K562 (cell line): ENCODE data around the gene FGF23. TPM values are rescaled to one million over a fixed set of nuclear protein-coding genes. Genes with fewer than 3 reads are reported as not detected.

ENCODE experiments used
- ATAC-seq: fragments of 200-7000 bp; cut with Tn5 transposase; 3 replicates; pipeline ENCODE4 v1.9.1; 2020; ENCODE audit warnings: moderate library complexity
- BruUV-seq: library from RNA; stranded (reverse); fragments of 400-500 nt; replicated peaks from 2 replicates; lab custom pipeline; 2021; lab: Mats Ljungman, UMichigan
- CTCF ChIA-PET: fragments of 300-600 bp; formaldehyde crosslinking; extraction: SDS; loops from one replicate; lab custom pipeline; 2021; ENCODE audit warnings: low intra/inter-chr PET ratio; lab: Yijun Ruan, JAX
- POLR2A ChIA-PET: fragments of 300-600, 350-650 bp; sonication (Branson Sonifier 250); formaldehyde crosslinking; extraction: SDS; loops from one replicate; lab custom pipeline; 2021; ENCODE audit warnings: antibody characterized with exemption, inconsistent platforms; lab: Yijun Ruan, JAX
- DNase-seq, 4 experiments: peaks; one replicate each; pipeline versions ENCODE4 v3.0.0 to v3.0.0-alpha.2; 2011 to 2018; ENCODE audit warnings: low spot score in 3 of 4, mixed read lengths in 3 of 4; ENCODE audit errors: extremely low read depth in 1 of 4
- FAIRE-seq: peaks from 2 replicates; lab custom pipeline; 2011; peaks lifted over from hg19 to GRCh38; lab: Jason Lieb, UNC
- H2AFZ ChIP-seq: 2 replicates; pipeline ENCODE4 v1.6.0; 2011; ENCODE audit warnings: low read depth, low read length, control low read depth, inconsistent platforms
- H3K27ac ChIP-seq: fragments of 200-600 bp; 3 replicates; pipeline ENCODE4 v1.8.0; 2011; ENCODE audit warnings: low read depth, mild to moderate bottlenecking, control low read depth, inconsistent platforms, low read length, moderate library complexity, mixed read lengths; ENCODE audit errors: extremely low read depth
- H3K27me3 ChIP-seq, 2 experiments: fragments of 300-600 bp in 1 of 2; 2 replicates in 1 of 2; 3 replicates in 1 of 2; pipeline versions ENCODE4 v1.6.0 to v1.8.0; 2011; ENCODE audit warnings: inconsistent platforms in 2 of 2, low read length in 2 of 2, mild to moderate bottlenecking in 1 of 2, mixed read lengths in 1 of 2, moderate library complexity in 1 of 2; ENCODE audit not compliant: control insufficient read depth in 2 of 2, insufficient read depth in 2 of 2
- H3K36me3 ChIP-seq: fragments of 300-600 bp; 3 replicates; pipeline ENCODE4 v1.8.0; 2011; ENCODE audit warnings: mild to moderate bottlenecking, low read length, inconsistent platforms; ENCODE audit not compliant: control insufficient read depth, insufficient read depth
- H3K4me1 ChIP-seq, 2 experiments: fragments of 200-600 bp in 1 of 2; replicated peaks in 1 of 2; 2 replicates in 1 of 2; 3 replicates in 1 of 2; pipeline versions ENCODE4 v1.5.1 to v1.8.0; 2011; ENCODE audit warnings: inconsistent platforms in 2 of 2, low read length in 2 of 2, mild to moderate bottlenecking in 1 of 2, mixed read lengths in 1 of 2, moderate library complexity in 1 of 2; ENCODE audit not compliant: control insufficient read depth in 2 of 2, insufficient read depth in 2 of 2
- H3K4me2 ChIP-seq: 2 replicates; pipeline ENCODE4 v1.6.1; 2011; ENCODE audit warnings: low read length, control low read depth, inconsistent platforms, mixed read lengths; ENCODE audit not compliant: insufficient read depth
- H3K4me3 ChIP-seq: fragments of 200-600 bp; sonication (generic), shearing (Covaris generic); 2 replicates; pipeline ENCODE4 v1.5.1; 2016; ENCODE audit warnings: control low read depth, inconsistent platforms
- H3K79me2 ChIP-seq: fragments of 200-600 bp; 3 replicates; pipeline ENCODE4 v1.8.0; 2011; ENCODE audit warnings: low read length, inconsistent platforms; ENCODE audit not compliant: control insufficient read depth, insufficient read depth
- H3K9ac ChIP-seq, 2 experiments: 2 replicates each; pipeline versions ENCODE4 v1.6.0 to v1.6.1; 2011; ENCODE audit warnings: low read depth in 2 of 2, low read length in 2 of 2, control low read depth in 1 of 2, inconsistent platforms in 1 of 2, mild to moderate bottlenecking in 1 of 2, mixed read lengths in 1 of 2; ENCODE audit not compliant: insufficient read depth in 1 of 2
- H3K9me1 ChIP-seq: one replicate; pipeline ENCODE4 v1.6.0; 2011; ENCODE audit warnings: inconsistent platforms, mild to moderate bottlenecking, low read length, moderate library complexity; ENCODE audit not compliant: control insufficient read depth, insufficient read depth
- H3K9me3 ChIP-seq: replicated peaks from 2 replicates; pipeline ENCODE4 v1.5.1; 2011; ENCODE audit warnings: low read depth, low read length, inconsistent platforms; ENCODE audit not compliant: control insufficient read depth, insufficient read depth
- H4K20me1 ChIP-seq: replicated peaks from 2 replicates; pipeline ENCODE4 v1.6.1; 2011; ENCODE audit warnings: low read length, inconsistent platforms, mixed read lengths; ENCODE audit not compliant: control insufficient read depth, insufficient read depth
- CBX8 ChIP-seq: fragments of 200-600 bp; sonication (generic); IDR thresholded peaks from 2 replicates; pipeline ENCODE4 v1.6.1; 2012; ENCODE audit warnings: borderline replicate concordance, mixed run types, low read depth, mild to moderate bottlenecking, moderate library complexity, mixed read lengths, low read length, control low read depth, inconsistent platforms; ENCODE audit not compliant: poor library complexity, severe bottlenecking; ENCODE audit errors: extremely low read depth
- GTF2F1 ChIP-seq: IDR thresholded peaks from 2 replicates; pipeline ENCODE4 v1.6.1; 2011; ENCODE audit warnings: low read depth, low read length, improper control_type of control experiment
- JUN ChIP-seq, 2 experiments: sonication (generic) in 1 of 2; formaldehyde crosslinking in 1 of 2; IDR thresholded peaks; 2 replicates each; pipeline versions ENCODE4 v1.6.1 to v1.8.0; 2012 to 2022; ENCODE audit warnings: borderline replicate concordance in 2 of 2, mild to moderate bottlenecking in 2 of 2, improper control_type of control experiment in 1 of 2, low read depth in 1 of 2, low read length in 1 of 2, missing genetic modification reagents in 1 of 2
- LEF1 ChIP-seq: fragments of 450-650 bp; IDR thresholded peaks from 2 replicates; pipeline ENCODE4 v1.6.1; 2016; ENCODE audit warnings: mild to moderate bottlenecking
- POLR2G ChIP-seq: fragments of 200-400 bp; formaldehyde crosslinking; IDR thresholded peaks from 2 replicates; pipeline ENCODE4 v1.6.1; 2017; ENCODE audit warnings: low read depth, mild to moderate bottlenecking, antibody characterized with exemption, low read length, moderate library complexity
- SAFB ChIP-seq: fragments of 200-400 bp; formaldehyde crosslinking; IDR thresholded peaks from 2 replicates; pipeline ENCODE4 v1.6.1; 2017; ENCODE audit warnings: low read depth, low read length, borderline replicate concordance
- ZSCAN32 ChIP-seq: fragments of 450-650 bp; formaldehyde crosslinking; IDR thresholded peaks from 2 replicates; pipeline ENCODE4 v1.4.0; 2020; ENCODE audit warnings: mild to moderate bottlenecking, moderate library complexity
- WGBS: fragments of 100-300 bp; shearing (Covaris generic); methylation state at CpG from one replicate; pipeline ENCODE4 v1.1.6; 2016; ENCODE audit warnings: low coverage, mixed read lengths; ENCODE audit not compliant: insufficient coverage; ENCODE audit errors: missing lambda C conversion rate; 5-methylcytosine and 5-hydroxymethylcytosine counted together
- in situ Hi-C: fragments of 300-500 bp; cut with MboI; formaldehyde crosslinking; loops from 4 replicates; pipeline ENCODE4 v1.15.0; 2018; ENCODE audit warnings: inconsistent platforms, mixed read lengths
- intact Hi-C: fragments of 100-400 bp; cut with micrococcal nuclease; formaldehyde crosslinking; loops from 2 replicates; pipeline ENCODE4 v1.14.2; 2022
- polyA plus RNA-seq, 8 experiments: library from polyadenylated mRNA; depleted of rRNA in 4 of 8; stranded (reverse) in 5 of 8; unstranded in 3 of 8; fragments of >200 nt; fragmentation: Nextera tagmentation in 2 of 8; fragmentation: Illumina TruSeq in 1 of 8; extraction: Ambion mirVana in 2 of 8; extraction: Trizol in 1 of 8; gene quantifications; 2 replicates each; pipeline versions ENCODE4 v1.2.1 to v1.2.3, GENCODE V29; 2011 to 2014; ENCODE audit warnings: inconsistent platforms in 1 of 8, missing spikeins in 1 of 8
- total RNA-seq, 7 experiments: library from RNA; depleted of rRNA in 6 of 7; stranded (reverse); fragments of >200 nt in 6 of 7; fragmentation: Illumina TruSeq in 2 of 7; extraction: Trizol in 2 of 7; gene quantifications; 2 replicates each; pipeline versions ENCODE4 v1.2.1 to v1.2.3, GENCODE V29; 2011 to 2021; ENCODE audit warnings: low replicate concordance in 1 of 7

The FGF23 gene
- total and polyA plus RNA-seq, 9 of the 15 experiments (the other 6 are each of a cell fraction or from before 2014, with no cell fraction given): 0.38 TPM; not detected in 8

- POLR2A ChIA-PET: no interaction called here
- H3K4me2 ChIP-seq: no peak overlapping the region
- no peak for ATAC-seq
Observed at GRCh38 chr12:4323396-4323795, 56.1 kb downstream of the FGF23 start.

GRCh38 chr12:4322726-4323125, 56.8 kb downstream of the FGF23 start:
- Histone ChIP-seq H3K9me1 (no peaks in the 10 kb centered on the region), H3K4me1 (peaks cover 4 to 10% of the 10 kb centered on the region in 2 experiments; a peak in 3 of 5 replicates), H3K4me3 (no peak overlapping the region), H3K36me3 (no peaks in the 10 kb centered on the region), H3K9me3 (no peaks in the 10 kb centered on the region), H3K27ac (no peak overlapping the region), H3K27me3 (peaks cover 0 to 4% of the 10 kb centered on the region in 2 experiments; a peak in 1 of 5 replicates), H3K4me2 (no peak overlapping the region), H3K79me2 (no peaks in the 10 kb centered on the region), H3K9ac (no peak overlapping the region)
- intact Hi-C loops (no loop called here), in situ Hi-C loops (no loop called here)
- BruUV-seq: no TSS peak
- no peak for ATAC-seq
- no peak for DNase-seq
- ChIA-PET POLR2A (interaction anchor here (0.8 kb wide), 1 partner anchor 1840 kb away, joined by 3 read pairs; no protein-coding TSS in a partner anchor), CTCF (no interaction called here)
- WGBS: 9% methylated on average over 5 of the region's 5 CpGs
- TF ChIP-seq POLR2G: no peak
- TF ChIP-seq GTF2F1: no peak
- no peak for TF ChIP-seq SAFB
- no peak for TF ChIP-seq JUN (IDR thresholded peaks at IDR 0.05; ENCODE audit: borderline replicate concordance, low read depth, low read length)
- no peak for TF ChIP-seq JUN (CRISPR knock-in tag; IDR thresholded peaks at IDR 0.05; ENCODE audit: borderline replicate concordance)
- no peak for TF ChIP-seq LEF1
- TF ChIP-seq, all 486 proteins: peak for 0
- FAIRE-seq: no peak
- no peak overlapping the region for H2AFZ ChIP-seq
- 0 out of 2 replicates have a peak, but pooled peaks cover 4% of the 10 kb centered on the region for H4K20me1 ChIP-seq

More at GRCh38 chr12:4323396-4323795, 56.1 kb downstream of the FGF23 start:
- DNase-seq (no peak), FAIRE-seq (no peak)
- Histone ChIP-seq H3K4me3 (no peak overlapping the region), H4K20me1 (0 out of 2 replicates have a peak, but pooled peaks cover 4% of the 10 kb centered on the region), H3K27ac (no peak overlapping the region), H3K36me3 (no peaks in the 10 kb centered on the region), H3K9ac (no peak overlapping the region), H3K9me1 (no peaks in the 10 kb centered on the region), H3K27me3 (peaks cover 0 to 4% of the 10 kb centered on the region in 2 experiments; a peak in 1 of 5 replicates), H3K4me1 (peaks cover 4 to 10% of the 10 kb centered on the region in 2 experiments; a peak in 3 of 5 replicates), H2AFZ (no peak overlapping the region), H3K9me3 (no peaks in the 10 kb centered on the region), H3K79me2 (no peaks in the 10 kb centered on the region)
- no peak for TF ChIP-seq CBX8
- TF ChIP-seq ZSCAN32: no peak
- intact Hi-C loops (no loop called here), in situ Hi-C loops (no loop called here)
- CTCF ChIA-PET: no interaction called here
- 6% methylated on average over 4 of the region's 4 CpGs for WGBS
- BruUV-seq: no TSS peak
